ENCODE measurements around the gene ISM1.

The ISM1 gene

GRCh38 chr20:13313201-13313600 lies 92.1 kb downstream of the ISM1 start:
- DNase-seq (ENCODE audit: low spot score) = no peak

GRCh38 chr20:13317439-13317838 lies 96.4 kb downstream of the ISM1 start:
- no peak for DNase-seq (ENCODE audit: low spot score)

- no peak for DNase-seq (ENCODE audit: low spot score)
Observed at GRCh38 chr20:13318871-13319521, 97.9 kb downstream of the ISM1 start.

DNA sequence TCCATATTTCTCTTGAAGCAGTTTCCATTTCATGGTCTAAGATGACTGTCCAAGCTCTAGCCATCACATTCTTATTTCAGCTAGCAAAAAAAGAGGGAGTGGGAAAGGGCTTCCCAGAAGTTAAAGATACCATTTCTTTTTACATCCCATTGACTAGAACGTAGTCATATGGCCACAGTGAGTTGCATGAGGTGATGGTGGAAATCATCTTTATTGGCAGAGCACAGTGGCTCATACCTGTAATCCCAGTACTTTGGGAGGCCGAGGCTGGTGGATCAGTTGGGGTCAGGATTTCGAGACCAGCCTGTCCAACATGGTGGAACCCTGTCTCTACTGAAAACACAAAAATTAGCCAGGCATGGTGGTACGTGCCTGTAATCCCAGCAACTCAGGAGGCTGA lies 99.6 kb downstream of the ISM1 start:
- DNase-seq (ENCODE audit: low spot score) = no peak

GRCh38 chr20:13321416-13321815 lies 100.3 kb downstream of the ISM1 start:
- no peak for DNase-seq (ENCODE audit: low spot score)

DNA sequence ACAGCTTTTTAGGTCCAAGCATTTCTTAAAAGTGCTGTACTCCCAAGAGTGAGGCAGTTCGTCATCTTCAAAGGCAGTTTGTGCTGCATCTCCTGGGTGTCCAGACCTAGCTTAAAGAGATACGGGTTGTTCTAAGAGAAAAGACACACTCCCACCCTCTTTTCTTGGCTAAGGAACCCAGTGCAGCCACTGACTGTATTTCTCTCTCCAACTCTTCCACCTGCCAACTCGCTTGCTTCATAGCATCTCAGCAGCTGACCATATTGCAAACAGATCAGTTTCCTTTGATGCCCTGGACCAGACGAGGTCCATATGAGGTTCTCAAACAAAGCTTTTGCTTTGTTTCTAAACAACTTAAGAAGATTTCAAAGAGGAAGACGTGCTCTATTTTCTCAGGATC lies 101.1 kb downstream of the ISM1 start:
- DNase-seq (ENCODE audit: low spot score) = no peak

- no peak for DNase-seq (ENCODE audit: low spot score)
Observed at GRCh38 chr20:13322621-13323020, 101.5 kb downstream of the ISM1 start.

DNA sequence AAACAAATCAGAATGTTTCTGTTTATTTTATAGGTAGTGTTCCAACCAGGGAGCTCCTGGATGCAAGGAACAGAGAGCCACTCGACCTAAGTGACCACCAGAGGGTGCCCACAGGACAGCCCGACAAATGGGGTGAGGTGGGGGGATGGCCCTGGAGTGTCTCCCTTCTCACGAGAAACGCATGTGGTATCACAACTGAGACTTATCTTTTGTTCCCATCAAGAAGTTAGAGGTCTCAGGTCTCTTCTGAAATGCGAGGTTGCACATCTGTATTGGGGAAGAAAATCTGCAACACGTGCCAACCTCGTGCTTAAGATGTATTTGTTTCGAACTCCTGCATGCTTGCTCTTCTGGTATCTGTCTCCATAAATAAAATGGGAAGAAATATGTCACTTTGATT lies 104.0 kb downstream of the ISM1 start:
- no peak for DNase-seq (ENCODE audit: low spot score)

GRCh38 chr20:13325796-13326340 lies 104.8 kb downstream of the ISM1 start:
- DNase-seq (ENCODE audit: low spot score) = no peak

GRCh38 chr20:13331536-13331935 lies 110.5 kb downstream of the ISM1 start:
- no peak for DNase-seq (ENCODE audit: low spot score)

GRCh38 chr20:13333036-13333435 lies 112.0 kb downstream of the ISM1 start:
- no peak for DNase-seq (ENCODE audit: low spot score)

DNA sequence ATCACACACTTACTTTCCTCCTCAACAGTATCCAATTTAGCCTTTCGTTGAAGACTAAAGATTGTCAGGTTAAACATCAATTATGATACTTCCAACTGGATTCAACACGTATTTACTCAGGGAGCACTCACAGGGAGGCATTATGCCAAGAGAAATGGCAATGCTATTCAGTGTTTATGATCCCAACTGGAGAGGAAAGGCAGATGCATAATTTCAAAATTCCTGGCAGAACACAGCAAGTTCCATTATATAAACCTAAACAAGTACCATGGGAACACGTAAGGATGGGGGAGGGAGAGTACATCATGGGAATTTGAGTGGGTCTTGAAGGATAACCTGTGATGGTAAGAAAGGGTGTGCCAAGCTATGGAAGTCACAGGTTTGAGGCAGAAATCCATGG lies 112.7 kb downstream of the ISM1 start:
- no peak for DNase-seq (ENCODE audit: low spot score)

DNA sequence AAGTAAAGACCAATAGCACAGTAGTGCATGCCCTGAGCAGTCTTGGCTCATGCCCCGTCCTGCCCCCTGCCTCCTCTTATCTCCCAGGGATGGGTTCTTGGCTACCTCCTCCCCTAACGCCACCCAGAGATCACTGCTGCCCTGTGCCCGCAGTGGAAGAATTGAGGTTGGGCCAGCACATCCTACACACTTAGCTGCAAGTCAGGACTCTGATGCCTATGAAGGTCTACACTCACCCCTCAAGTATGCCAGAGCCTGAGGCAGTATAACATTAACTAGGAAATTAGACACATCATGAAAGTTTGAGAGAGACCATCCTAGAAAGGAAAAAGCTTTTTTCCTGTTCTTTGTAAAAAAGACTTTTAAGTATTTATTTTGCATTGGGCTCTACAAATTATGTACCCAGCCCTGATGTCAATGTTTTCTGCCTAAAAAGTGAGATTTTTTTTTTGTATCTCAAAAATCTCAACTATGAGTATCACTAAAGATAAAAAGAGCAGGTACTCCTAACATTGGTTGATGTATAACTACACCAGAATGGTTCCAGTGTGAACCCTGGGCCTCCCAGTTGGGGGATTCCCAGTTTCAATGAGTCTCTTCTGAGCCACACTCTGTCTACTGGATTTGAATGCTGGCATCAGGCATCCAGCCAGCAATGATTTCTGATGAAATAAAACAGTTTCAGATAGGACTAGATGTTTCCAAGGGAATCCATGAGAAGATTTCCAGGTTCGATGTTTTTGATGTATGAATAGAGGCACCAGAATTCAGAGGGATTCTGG lies 115.4 kb downstream of the ISM1 start:
- DNase-seq (ENCODE audit: low spot score) = no peak

DNA sequence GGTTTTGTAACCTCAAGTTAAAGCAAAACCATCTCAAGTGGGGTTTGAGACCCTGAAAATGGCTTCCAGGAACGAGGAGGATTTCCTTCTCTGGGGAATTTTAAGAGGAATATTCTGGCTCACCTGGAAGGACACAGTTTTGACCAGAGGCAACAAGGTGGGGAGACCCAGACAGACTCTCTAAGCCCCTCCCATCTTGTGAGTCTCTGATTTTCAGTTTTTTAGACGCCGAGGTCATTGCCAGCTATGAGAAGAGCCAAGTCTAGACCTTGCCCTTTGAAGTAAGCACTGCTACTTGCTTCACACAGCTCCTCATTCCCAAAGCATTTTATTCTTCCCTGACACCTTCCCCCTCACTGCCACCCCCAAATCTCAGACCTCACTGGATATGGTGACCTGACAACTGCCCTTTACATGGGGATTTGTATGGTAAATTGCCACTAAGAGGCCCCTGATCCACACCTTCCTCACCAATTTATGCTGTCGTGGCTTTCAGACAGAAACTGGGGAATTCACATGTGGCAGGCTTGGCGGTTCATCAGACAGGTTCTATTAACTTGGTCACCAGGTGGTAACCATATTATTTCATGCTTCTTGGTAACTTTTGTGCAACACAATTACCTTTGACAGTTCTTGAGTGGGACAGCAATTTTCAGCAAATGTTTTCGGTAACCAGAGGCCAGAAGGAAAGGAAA lies 116.2 kb downstream of the ISM1 start:
- DNase-seq (ENCODE audit: low spot score) = no peak

DNA sequence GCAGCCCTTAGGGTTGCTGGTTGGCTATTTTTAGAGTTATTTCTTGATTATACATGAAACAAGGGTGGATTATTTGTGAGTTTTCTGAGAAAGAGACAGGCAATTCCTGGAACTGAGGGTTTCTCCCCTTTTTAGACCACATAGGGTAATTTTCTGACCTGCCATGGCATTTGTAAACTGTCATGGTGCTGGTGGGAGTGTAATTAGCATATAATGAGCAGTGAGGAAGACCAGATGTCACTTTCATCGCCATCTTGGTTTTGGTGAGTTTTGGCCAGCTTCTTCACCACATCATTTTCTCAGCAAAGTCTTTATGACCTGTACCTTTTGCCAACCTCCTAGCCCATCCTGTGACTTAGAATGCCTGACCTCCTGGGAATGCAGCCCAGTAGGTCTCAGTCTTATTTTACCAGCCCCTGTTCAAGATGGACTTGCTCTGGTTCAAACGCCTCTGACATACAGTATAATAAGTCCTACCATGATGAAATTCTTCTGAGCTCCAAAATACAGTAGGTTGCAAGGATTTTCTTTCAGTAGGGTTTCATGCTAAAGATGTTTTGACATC lies 117.1 kb downstream of the ISM1 start:
- DNase-seq (ENCODE audit: low spot score) = no peak

DNA sequence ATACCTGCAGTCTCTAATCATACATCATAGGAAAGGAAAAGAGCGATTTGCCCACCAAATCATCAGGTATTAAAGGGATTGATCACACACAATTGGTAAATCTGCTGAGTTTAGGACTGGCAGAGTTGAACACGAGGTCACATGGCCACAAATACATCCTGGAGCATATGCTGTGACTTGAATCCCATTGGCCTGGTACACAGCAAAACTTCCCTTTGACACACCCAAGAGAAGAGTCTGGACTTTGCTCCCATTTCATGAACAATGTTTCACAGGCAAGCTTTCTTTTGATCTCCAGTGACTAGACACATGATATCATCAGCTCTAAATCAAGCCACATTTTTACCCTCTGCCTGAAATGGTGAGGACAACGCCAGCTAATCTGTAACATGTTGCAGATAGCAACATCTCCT lies 117.9 kb downstream of the ISM1 start:
- DNase-seq (ENCODE audit: low spot score) = no peak

GRCh38 chr20:13340088-13340487 lies 119.0 kb downstream of the ISM1 start:
- DNase-seq (ENCODE audit: low spot score) = no peak

DNA sequence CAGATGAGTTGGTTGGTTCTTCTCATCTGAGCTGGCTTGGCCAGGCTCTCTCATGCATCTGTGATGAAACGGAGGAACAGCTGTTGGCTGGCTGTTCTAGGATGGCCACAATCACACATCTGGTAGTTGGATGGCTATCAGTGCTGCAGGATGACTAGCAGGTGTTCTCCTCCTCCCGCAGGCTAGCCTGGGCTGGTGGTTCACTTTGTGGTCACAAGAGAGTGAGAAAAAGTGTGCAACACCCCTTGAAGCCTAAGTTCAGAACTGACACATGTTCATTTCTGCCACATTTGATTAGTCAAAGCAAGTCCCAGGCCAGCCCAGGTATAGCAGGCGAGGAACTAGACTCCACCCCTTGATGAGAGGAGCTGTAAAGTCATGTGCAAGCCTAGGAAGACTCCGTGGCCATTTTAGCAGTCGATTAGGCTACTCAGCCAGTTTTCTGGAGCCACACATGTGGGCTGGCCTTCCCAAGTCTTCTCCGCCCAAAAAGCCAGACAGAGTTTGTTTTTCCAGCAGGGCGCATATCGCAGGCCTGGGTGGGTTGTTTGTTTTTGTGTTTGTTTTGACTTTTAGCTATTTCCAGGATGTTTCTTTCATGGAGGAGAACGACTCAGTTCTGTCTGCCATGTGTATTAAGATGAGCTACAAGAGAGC lies 120.8 kb downstream of the ISM1 start:
- no peak for DNase-seq (ENCODE audit: low spot score)

DNA sequence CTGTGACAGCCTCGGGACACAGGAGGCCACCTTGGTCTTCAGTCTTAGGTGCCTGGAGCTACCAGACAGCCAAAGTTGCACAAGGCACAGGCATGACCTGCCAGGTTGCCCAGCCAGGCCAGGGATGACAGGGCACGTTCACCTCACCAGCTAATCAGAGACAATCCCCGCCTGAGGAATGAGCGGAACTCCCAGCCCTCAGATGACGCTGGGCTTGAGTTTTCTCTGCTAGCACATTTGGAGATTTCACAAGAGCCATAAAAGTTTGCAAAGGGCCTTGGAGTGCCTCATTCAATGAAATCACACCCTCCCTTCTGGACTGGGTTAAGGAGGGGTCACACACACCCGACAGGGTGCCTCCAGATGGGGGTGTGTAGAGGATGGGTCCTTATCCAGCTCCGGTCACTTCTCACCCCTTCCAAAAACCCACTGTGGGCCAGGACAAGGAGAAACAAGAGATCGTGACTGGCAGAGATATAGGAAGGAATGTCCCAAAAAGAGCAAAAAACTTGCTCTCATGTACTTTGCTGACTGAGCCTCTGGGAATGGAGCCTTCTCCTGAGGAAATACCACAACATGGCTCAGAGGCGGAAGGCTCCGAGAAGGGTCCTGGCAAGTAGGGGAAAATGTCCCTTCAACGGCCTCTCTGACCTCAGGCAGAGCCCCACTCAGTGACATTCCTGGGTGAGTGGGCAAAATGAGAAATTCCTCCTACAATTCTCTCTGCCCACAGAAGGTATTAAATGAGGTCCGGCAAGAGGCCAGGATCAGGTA lies 121.6 kb downstream of the ISM1 start:
- no peak for DNase-seq (ENCODE audit: low spot score)

- DNase-seq (ENCODE audit: low spot score) = no peak
Observed at GRCh38 chr20:13344671-13345070, 123.6 kb downstream of the ISM1 start.

Data from activated CD4-positive, alpha-beta T cell treated with anti-CD3 and anti-CD28 coated beads, Interleukin-2, Interleukin-4, amounts not matched to agents 100 ng/mL and 50 ng/mL, durations not matched to agents 16 hours and 8 hours (primary cell).